Measurements from ENCODE around the gene XYLT1. TPM values are rescaled to one million over a fixed set of nuclear protein-coding genes. Genes with fewer than 3 reads are reported as not detected.

XYLT1 gene
- 42.3 and 43.0 TPM in 2 replicates for total RNA-seq

GRCh38 chr16:17470908-17471718 is at the start of gene XYLT1:
XYLT1 (minus strand) TSS chr16:17470960; CDS start chr16:17470796, 164 bp downstream.

Small RNAs within 50 kb of the gene (small RNA-seq; reads per million reads assigned to genes)
- gene AC109446.1, result not detected
